GM18951 (cell line): ENCODE results near the gene SLC25A19.
A peak's percentile ranks its signal among the peaks of the same experiment; 100 is the strongest.
"Not testable (repeated sequence)": the region's sequence is repeated elsewhere in the genome, so short reads cannot be mapped to it uniquely, and the experiment has no call there.

Source experiments
- POLR2A ChIP-seq: IDR thresholded peaks from 4 replicates; pipeline ENCODE4 v1.6.1; 2011; ENCODE audit warnings: mild to moderate bottlenecking; ENCODE audit not compliant: insufficient read length, insufficient read depth; ENCODE audit errors: extremely low read depth
- in situ Hi-C: fragments of 300-500 bp; cut with MboI; formaldehyde crosslinking; loops from one replicate; pipeline ENCODE4 v1.12.0; 2022; ENCODE audit warnings: low sequenced_read_pairs, mixed read lengths, inconsistent platforms; ENCODE audit not compliant: unreplicated experiment

The SLC25A19 gene

DNA sequence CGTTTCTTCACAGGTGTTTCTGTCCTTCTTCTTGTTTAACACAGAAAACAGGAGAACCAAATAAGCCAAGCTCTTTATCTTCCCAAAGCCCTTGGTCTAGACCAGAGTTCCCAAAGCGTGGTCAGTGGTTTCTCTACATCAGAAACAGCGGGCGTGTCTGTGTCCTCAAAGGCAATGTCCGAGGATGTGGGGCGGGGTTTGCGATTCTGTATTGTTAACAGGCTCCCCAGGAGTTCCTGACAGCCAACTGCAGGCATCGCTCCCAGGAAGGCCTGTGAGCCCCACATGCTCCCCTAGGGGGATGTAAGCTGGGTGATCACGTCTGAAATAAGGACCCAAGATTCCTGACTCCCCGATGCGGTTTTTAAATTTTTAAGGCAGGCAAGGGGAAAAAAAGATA is 28.4 kb upstream of the SLC25A19 start:
- TF ChIP-seq POLR2A: no peak
- in situ Hi-C loops: no loop called here

DNA sequence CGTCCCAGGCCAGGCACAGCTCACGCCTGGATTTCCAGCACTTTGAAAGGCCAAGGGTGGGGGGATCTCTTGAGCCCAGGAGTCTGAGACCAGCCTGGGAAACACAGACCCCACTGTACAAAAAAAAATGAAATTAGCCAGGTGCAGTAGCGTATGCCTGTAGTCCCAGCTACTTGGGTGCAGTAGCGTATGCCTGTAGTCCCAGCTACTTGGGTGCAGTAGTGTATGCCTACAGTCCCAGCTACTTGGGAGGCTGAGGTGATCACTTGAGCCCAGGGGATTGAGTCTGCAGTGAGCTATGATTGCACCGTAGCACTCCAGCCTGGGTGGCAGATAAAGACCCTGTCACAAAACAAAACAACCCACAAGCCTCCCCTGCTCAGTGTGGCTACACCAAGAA is 27.0 kb upstream of the SLC25A19 start:
- in situ Hi-C loops: no loop called here
- TF ChIP-seq POLR2A: no peak

DNA sequence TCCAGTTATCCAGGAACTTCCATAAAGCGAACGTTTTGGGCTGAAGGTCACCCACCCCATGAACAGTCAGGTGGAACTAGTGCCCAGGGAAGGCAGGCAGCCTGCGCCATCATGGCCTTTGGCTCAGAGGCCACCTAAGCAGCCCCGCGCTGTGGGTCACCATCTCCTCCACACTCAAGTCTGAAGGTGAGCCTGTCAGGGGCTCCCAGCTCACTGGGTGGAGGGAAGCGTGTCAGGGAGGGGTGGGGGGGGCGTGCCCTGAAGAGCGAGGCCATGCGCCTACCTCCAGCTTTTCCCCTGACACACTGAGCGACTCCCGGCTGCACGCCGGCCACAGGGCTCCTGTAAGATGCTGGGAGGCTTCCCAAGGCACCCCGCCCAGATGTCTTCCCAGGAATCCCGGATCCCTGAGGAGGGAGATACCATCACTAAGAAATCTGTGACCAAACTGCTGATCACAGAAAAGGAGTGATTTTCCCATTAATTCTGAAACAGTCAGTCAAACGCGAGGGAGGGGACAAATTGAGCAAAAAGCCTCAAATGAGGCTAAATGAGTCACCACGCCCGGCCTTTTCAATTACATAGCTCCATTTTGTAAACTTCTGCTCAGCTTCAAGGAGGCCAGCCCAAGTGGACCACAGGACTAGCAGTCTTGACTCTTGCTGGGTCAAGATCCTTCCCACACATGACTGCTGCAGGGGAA is 26.5 kb upstream of the SLC25A19 start:
- no peak for TF ChIP-seq POLR2A
- in situ Hi-C loops: no loop called here

DNA sequence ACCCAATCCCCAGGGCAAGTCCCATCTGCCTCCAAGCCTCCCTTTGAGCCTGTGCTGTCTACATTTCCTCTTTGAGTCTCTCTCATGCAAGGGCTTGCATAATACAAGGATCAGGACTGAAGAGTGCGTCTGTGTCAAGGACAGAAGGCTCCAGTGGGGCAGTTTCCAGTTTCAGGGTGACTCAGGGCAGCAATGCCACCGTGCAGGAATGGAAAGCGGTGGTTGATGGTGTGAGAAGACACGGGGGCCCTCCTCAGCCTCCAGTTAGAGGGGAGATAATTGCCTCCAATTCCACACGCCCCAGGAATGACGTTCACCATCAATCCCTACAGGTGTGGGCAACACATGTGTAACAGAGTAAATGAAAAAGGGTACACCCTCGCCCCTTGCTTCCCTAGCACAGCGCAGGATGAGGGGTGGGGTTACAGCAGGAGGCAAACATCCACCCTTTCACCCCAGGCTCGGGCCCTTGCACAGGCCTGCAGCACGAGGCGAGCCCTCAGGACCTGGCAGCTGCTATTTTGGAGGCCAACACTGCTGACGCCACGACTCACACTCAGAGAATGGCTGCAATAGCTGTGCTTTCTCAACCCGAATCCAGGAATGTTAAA is 24.8 kb upstream of the SLC25A19 start:
- TF ChIP-seq POLR2A: no peak
- in situ Hi-C loops: no loop called here

DNA sequence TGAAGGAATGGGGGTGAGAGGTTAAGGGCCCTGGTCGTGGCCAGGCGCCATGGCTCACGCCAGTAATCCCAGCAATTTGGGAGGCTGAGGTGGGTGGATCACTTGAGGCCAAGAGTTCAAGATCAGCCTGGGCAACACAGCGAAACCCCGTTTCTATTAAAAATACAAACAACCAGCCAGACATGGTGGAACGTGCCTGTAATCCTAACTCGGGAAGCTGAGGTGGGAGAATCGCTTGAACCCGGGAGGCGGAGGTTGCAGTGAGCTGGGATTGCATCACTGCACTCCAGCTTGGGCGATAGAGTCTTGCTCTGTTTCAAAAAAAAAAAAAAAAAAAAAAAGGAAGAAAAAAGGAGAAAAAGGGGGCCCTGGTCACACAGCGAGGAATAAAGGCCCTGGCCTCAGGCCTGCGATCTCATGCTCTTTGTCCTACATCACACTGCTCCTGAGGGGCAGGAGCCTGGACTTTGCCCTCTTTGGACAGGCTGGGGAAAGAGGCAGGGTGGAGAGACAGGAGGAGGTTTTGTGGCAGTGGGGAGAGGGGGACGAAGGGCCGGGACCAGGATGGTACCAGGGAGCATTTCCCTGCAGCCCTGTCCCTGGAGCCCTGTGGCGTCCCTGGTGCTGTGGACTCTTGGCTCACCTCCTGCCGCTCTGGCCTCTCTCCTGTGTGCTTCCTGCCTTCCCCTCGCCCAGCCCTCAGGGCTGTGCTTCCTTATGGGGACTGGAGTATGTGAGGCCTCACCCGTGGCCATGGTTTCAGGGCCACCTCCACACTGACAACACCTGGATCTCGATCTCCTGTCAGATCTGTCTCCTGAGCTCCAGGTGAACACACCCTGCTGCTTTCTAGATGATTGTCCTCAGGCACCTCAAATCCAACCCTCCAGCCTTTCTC is 19.7 kb upstream of the SLC25A19 start:
- in situ Hi-C loops: no loop called here
- TF ChIP-seq POLR2A: no peak

DNA sequence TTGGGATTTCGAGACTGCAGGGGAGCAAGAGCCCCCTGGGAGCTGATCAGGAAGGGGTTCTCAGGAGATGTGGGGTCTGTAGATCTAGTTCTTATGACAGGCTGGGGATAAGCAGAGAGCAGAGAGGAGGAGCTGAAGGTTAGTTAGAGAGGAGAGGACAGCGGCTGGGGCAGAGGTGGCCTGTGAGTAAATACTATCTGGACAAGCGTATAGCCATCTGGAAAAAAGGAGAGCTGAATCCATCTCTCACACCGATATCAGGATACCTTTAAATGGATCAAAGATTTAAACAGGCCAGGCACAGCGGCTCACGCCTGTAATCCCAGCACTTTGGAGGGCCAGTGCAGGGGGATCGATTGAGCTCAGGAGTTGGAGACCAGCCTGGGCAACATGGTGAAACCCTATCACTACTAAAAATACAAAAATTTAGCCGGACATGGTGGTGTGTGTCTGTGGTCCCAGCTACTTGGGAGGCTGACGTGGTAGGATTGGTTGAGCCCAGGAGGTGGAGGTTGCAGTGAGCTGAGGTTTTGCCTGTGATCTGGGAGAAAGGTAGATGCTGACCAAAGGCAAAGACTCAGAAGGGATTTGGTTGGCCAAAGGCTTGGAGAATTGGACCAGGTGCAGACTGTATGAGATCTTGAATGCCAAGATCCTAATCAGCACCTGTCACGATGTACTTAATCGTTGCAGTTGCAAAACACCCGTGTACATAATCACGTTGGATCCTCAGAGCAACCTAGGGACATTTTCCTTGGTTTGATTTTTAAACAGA is 18.9 kb upstream of the SLC25A19 start:
- in situ Hi-C loops: no loop called here
- no peak for TF ChIP-seq POLR2A

DNA sequence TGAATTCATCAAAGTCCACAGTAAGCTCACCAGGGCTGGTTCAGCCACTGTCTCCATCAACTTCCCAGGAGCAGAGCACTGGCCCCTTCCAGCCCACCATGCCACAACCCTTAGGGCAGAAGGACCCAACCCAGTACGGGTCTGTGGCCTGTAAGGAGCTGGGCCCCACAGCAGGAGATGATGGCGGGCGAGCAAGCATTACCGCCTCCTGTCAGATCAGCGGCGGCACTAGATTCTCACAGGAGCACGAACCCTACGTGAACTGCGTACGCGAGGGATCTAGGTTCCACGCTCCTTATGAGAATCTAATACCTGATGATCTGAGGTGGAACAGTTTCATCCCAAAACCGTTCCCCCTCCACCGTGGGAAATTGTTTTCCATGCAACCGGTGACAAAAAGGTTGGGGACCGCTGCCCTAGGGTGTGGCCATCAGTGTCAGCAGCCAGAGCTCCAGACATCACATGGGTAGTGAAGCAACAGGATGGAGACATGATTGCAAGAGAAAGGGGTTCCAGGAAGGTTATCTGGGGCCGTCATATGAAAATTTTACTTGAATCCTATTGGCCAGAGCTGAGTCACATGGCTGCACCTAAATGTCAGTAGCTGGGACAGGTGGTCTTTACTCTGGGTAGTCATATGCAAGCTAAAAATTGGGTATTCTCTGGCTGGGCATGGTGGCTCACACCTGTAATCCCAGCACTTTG is 12.4 kb upstream of the SLC25A19 start:
- in situ Hi-C loops: no loop called here
- TF ChIP-seq POLR2A: no peak

DNA sequence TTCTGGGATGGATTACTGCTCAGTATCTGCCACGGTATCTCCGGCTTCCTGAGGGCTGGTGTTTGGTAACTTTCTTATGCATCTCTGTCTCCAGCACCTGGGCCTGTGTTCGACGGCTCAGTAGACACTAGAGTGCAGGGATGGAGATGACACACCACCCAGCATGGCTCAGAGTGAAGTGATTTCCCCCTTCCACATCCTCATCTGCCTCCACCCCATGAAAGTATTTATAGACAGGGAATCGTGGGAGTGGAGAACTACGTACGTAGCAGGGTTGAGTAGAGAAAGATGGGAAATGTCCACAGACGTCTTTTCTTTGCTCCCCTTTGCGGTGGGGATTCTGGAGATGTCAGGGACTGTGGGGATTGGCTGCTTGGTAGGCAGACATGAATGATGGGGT is 11.8 kb upstream of the SLC25A19 start:
- in situ Hi-C loops: no loop called here
- no peak for TF ChIP-seq POLR2A

DNA sequence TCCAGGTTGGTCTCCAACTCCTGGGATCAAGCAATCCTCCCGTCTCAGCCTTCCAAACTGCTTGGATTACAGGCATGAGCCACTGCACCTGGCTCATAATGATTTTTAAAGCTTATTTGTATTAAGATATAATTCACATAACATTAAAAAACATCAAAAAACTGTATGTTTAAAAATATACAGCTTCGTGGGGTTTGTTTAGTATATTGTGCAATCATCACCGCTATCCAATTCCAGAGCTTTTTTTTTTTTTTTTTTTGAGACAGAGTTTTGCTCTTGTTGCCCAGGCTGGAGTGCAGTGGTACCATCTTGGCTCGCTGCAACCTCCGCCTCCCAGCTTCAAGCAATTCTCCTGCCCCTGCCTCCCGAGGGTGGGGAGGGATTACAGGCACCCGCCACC is 11.0 kb upstream of the SLC25A19 start:
- in situ Hi-C loops: no loop called here
- no peak for TF ChIP-seq POLR2A

DNA sequence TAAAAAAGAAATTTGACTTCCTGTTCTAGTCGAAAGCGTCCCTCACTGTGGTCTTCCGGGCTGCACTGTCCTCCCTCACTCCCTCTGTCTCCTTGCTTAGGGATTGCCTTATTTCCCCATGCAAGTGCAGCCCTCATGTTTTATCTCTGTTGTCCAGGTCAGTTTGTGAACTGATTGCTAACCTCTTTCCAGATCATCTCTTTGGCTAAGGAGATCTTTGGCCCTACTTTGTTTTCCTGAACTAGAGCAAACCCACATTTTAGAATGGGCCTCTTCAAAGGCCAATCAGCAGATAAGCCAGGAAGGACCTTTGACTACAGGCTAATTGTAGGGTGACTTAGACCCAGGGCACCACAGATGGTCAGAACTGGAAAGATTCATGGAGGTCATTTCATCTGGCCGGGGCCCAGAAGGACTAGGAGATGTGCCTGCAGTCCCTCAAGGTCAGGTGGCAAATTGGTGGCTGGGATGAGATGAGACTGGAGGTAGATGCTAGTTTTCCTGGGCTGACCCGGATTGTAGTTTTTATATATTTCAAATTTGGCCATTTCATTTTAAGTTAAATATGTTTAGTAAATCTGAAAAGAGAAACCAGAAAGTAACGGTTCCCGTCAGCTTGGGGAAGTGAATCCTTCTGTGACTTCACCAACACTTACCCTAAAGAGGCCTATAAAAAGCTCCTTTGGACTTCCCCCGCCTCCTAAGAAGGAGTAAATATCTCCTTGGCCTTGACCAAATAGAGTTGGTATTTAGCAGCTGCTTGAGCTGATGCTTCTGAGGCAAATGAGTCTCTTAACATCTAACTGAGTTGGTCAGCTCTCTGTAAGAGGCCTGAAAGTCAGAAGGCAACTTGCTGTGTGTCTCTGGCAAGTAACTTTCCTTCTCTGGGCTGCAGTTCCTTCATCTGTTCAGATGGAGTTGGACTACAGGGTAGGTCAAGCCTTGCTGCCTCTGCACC is 6.2 kb upstream of the SLC25A19 start:
- TF ChIP-seq POLR2A: peak; percentile 66
- in situ Hi-C loops: no loop called here

DNA sequence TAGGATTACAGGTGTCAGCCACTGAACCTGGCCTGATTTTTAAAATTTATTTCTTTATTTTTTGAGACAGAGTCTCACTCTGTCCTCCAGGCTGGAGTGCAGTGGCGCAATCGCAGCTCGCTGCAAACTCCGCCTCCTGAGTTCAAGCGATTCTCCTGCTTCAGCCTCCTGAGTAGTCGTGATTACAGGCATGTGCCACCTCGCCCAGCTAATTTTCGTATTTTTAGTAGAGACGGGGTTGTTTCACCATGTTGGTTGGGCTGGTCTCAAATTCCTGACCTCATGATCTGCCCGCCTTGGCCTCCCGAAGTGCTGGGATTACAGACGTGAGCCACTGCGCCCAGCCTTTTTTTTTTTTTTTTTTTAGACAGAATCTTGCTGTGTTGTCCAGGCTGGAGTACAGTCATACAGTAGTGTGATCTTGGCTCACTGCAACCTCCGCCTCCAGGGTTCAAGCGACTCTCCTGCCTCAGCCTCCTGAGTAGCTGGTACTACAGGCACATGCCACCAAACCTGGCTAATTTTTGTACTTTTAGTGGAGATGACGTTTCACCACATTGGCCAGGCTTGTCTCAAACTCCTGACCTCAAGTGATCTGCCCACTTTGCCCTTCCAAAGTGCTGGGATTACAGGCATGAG is 3.7 kb upstream of the SLC25A19 start:
- in situ Hi-C loops: not testable (repeated sequence)

DNA sequence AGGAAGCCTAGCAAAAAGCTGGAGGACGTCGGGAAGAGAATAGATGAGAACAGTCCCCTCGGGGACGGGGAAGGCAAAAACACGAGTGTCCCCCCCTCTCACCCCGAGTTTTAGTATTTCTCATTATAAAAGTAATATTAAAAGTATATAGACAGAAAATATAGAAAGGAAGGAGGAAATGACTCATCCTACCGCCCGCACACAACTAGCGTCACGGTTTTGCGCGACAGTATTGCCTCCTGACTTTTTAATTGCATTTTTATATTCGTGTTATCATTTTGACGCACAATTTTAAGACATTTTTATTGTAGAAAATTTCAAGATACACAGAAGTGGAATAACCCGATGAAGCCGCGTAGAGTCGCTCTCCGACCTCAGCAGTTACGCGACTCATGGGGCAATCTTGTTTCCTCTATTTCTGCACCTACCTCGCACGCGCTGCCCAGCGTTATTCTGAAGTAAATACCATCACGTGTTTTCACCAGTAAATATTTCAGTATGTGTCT is 652 bp upstream of the SLC25A19 start:
- no peak for TF ChIP-seq POLR2A
- in situ Hi-C loops: no loop called here
